SH-SY5Y (cell line): ENCODE measurements around the gene SLC9A7.

Source experiments
- GATA2 ChIP-seq: IDR thresholded peaks from 2 replicates; pipeline ENCODE4 v1.6.1; 2011; ENCODE audit warnings: mild to moderate bottlenecking, low read depth, low read length
- GATA3 ChIP-seq: IDR thresholded peaks from 2 replicates; pipeline ENCODE4 v1.6.1; 2011; ENCODE audit warnings: low read depth, mild to moderate bottlenecking, low read length, moderate library complexity

GRCh38 chrX:46770000-46770816, 11.3 kb upstream of the SLC9A7 start:
- TF ChIP-seq GATA3 (no peak), GATA2 (no peak)
